K562 (cell line): ENCODE results near the gene IL31RA. TPM values are rescaled to one million over a fixed set of nuclear protein-coding genes. Genes with fewer than 3 reads are reported as not detected.

ENCODE experiments used
- ATAC-seq: fragments of 200-7000 bp; cut with Tn5 transposase; 3 replicates; pipeline ENCODE4 v1.9.1; 2020; ENCODE audit warnings: moderate library complexity
- BruUV-seq: library from RNA; stranded (reverse); fragments of 400-500 nt; replicated peaks from 2 replicates; lab custom pipeline; 2021; lab: Mats Ljungman, UMichigan
- CTCF ChIA-PET: fragments of 300-600 bp; formaldehyde crosslinking; extraction: SDS; loops from one replicate; lab custom pipeline; 2021; ENCODE audit warnings: low intra/inter-chr PET ratio; lab: Yijun Ruan, JAX
- POLR2A ChIA-PET: fragments of 300-600, 350-650 bp; sonication (Branson Sonifier 250); formaldehyde crosslinking; extraction: SDS; loops from one replicate; lab custom pipeline; 2021; ENCODE audit warnings: antibody characterized with exemption, inconsistent platforms; lab: Yijun Ruan, JAX
- DNase-seq, 4 experiments: peaks; one replicate each; pipeline versions ENCODE4 v3.0.0 to v3.0.0-alpha.2; 2011 to 2018; ENCODE audit warnings: low spot score in 3 of 4, mixed read lengths in 3 of 4; ENCODE audit errors: extremely low read depth in 1 of 4
- FAIRE-seq: peaks from 2 replicates; lab custom pipeline; 2011; peaks lifted over from hg19 to GRCh38; lab: Jason Lieb, UNC
- H2AFZ ChIP-seq: 2 replicates; pipeline ENCODE4 v1.6.0; 2011; ENCODE audit warnings: low read depth, low read length, control low read depth, inconsistent platforms
- H3K27ac ChIP-seq: fragments of 200-600 bp; 3 replicates; pipeline ENCODE4 v1.8.0; 2011; ENCODE audit warnings: low read depth, mild to moderate bottlenecking, control low read depth, inconsistent platforms, low read length, moderate library complexity, mixed read lengths; ENCODE audit errors: extremely low read depth
- H3K27me3 ChIP-seq, 2 experiments: fragments of 300-600 bp in 1 of 2; 2 replicates in 1 of 2; 3 replicates in 1 of 2; pipeline versions ENCODE4 v1.6.0 to v1.8.0; 2011; ENCODE audit warnings: inconsistent platforms in 2 of 2, low read length in 2 of 2, mild to moderate bottlenecking in 1 of 2, mixed read lengths in 1 of 2, moderate library complexity in 1 of 2; ENCODE audit not compliant: control insufficient read depth in 2 of 2, insufficient read depth in 2 of 2
- H3K36me3 ChIP-seq: fragments of 300-600 bp; 3 replicates; pipeline ENCODE4 v1.8.0; 2011; ENCODE audit warnings: mild to moderate bottlenecking, low read length, inconsistent platforms; ENCODE audit not compliant: control insufficient read depth, insufficient read depth
- H3K4me1 ChIP-seq, 2 experiments: fragments of 200-600 bp in 1 of 2; replicated peaks in 1 of 2; 2 replicates in 1 of 2; 3 replicates in 1 of 2; pipeline versions ENCODE4 v1.5.1 to v1.8.0; 2011; ENCODE audit warnings: inconsistent platforms in 2 of 2, low read length in 2 of 2, mild to moderate bottlenecking in 1 of 2, mixed read lengths in 1 of 2, moderate library complexity in 1 of 2; ENCODE audit not compliant: control insufficient read depth in 2 of 2, insufficient read depth in 2 of 2
- H3K4me2 ChIP-seq: 2 replicates; pipeline ENCODE4 v1.6.1; 2011; ENCODE audit warnings: low read length, control low read depth, inconsistent platforms, mixed read lengths; ENCODE audit not compliant: insufficient read depth
- H3K4me3 ChIP-seq: fragments of 200-600 bp; sonication (generic), shearing (Covaris generic); 2 replicates; pipeline ENCODE4 v1.5.1; 2016; ENCODE audit warnings: control low read depth, inconsistent platforms
- H3K79me2 ChIP-seq: fragments of 200-600 bp; 3 replicates; pipeline ENCODE4 v1.8.0; 2011; ENCODE audit warnings: low read length, inconsistent platforms; ENCODE audit not compliant: control insufficient read depth, insufficient read depth
- H3K9ac ChIP-seq, 2 experiments: 2 replicates each; pipeline versions ENCODE4 v1.6.0 to v1.6.1; 2011; ENCODE audit warnings: low read depth in 2 of 2, low read length in 2 of 2, control low read depth in 1 of 2, inconsistent platforms in 1 of 2, mild to moderate bottlenecking in 1 of 2, mixed read lengths in 1 of 2; ENCODE audit not compliant: insufficient read depth in 1 of 2
- H3K9me1 ChIP-seq: one replicate; pipeline ENCODE4 v1.6.0; 2011; ENCODE audit warnings: inconsistent platforms, mild to moderate bottlenecking, low read length, moderate library complexity; ENCODE audit not compliant: control insufficient read depth, insufficient read depth
- H3K9me3 ChIP-seq: replicated peaks from 2 replicates; pipeline ENCODE4 v1.5.1; 2011; ENCODE audit warnings: low read depth, low read length, inconsistent platforms; ENCODE audit not compliant: control insufficient read depth, insufficient read depth
- H4K20me1 ChIP-seq: replicated peaks from 2 replicates; pipeline ENCODE4 v1.6.1; 2011; ENCODE audit warnings: low read length, inconsistent platforms, mixed read lengths; ENCODE audit not compliant: control insufficient read depth, insufficient read depth
- CEBPG ChIP-seq, 3 experiments: fragments of 200-800 bp in 1 of 3; sonication (Bioruptor generic) in 1 of 3; sonication (generic) in 1 of 3; formaldehyde crosslinking in 1 of 3; IDR thresholded peaks in 2 of 3; conservative IDR thresholded peaks in 1 of 3; 2 replicates each; pipeline versions ENCODE4 v1.6.1 to v1.8.0; 2016 to 2022; ENCODE audit warnings: missing compliant biosample characterization in 2 of 3, missing genetic modification characterization in 2 of 3, mild to moderate bottlenecking in 1 of 3, missing genetic modification reagents in 1 of 3
- CHD4 ChIP-seq: fragments of 200-600 bp; sonication (generic); IDR thresholded peaks from 3 replicates; pipeline ENCODE4 v1.6.1; 2012; ENCODE audit warnings: low read depth, mild to moderate bottlenecking, mixed read lengths, low read length, inconsistent platforms; ENCODE audit not compliant: insufficient read depth, insufficient replicate concordance, poor library complexity, severe bottlenecking
- HSF4 ChIP-seq: fragments of 250-450 bp; sonication (Bioruptor Pico); IDR thresholded peaks from 2 replicates; pipeline ENCODE4 v2.1.2; 2022; ENCODE audit warnings: mild to moderate bottlenecking, moderate library complexity, borderline replicate concordance
- MTF1 ChIP-seq: fragments of 250-450 bp; sonication (Bioruptor Pico); IDR thresholded peaks from 2 replicates; pipeline ENCODE4 v1.9.0; 2021; ENCODE audit warnings: moderate library complexity, mild to moderate bottlenecking, inconsistent platforms, borderline replicate concordance
- NFIX ChIP-seq: fragments of 250-450 bp; sonication (Bioruptor Pico); IDR thresholded peaks from 2 replicates; pipeline ENCODE4 v1.4.0; 2020; ENCODE audit warnings: low read depth, mild to moderate bottlenecking, moderate library complexity
- SUPT5H ChIP-seq: fragments of 450-650 bp; IDR thresholded peaks from 2 replicates; pipeline ENCODE4 v1.6.1; 2016
- WGBS: fragments of 100-300 bp; shearing (Covaris generic); methylation state at CpG from one replicate; pipeline ENCODE4 v1.1.6; 2016; ENCODE audit warnings: low coverage, mixed read lengths; ENCODE audit not compliant: insufficient coverage; ENCODE audit errors: missing lambda C conversion rate; 5-methylcytosine and 5-hydroxymethylcytosine counted together
- in situ Hi-C: fragments of 300-500 bp; cut with MboI; formaldehyde crosslinking; loops from 4 replicates; pipeline ENCODE4 v1.15.0; 2018; ENCODE audit warnings: inconsistent platforms, mixed read lengths
- intact Hi-C: fragments of 100-400 bp; cut with micrococcal nuclease; formaldehyde crosslinking; loops from 2 replicates; pipeline ENCODE4 v1.14.2; 2022
- polyA plus RNA-seq, 8 experiments: library from polyadenylated mRNA; depleted of rRNA in 4 of 8; stranded (reverse) in 5 of 8; unstranded in 3 of 8; fragments of >200 nt; fragmentation: Nextera tagmentation in 2 of 8; fragmentation: Illumina TruSeq in 1 of 8; extraction: Ambion mirVana in 2 of 8; extraction: Trizol in 1 of 8; gene quantifications; 2 replicates each; pipeline versions ENCODE4 v1.2.1 to v1.2.3, GENCODE V29; 2011 to 2014; ENCODE audit warnings: inconsistent platforms in 1 of 8, missing spikeins in 1 of 8
- total RNA-seq, 7 experiments: library from RNA; depleted of rRNA in 6 of 7; stranded (reverse); fragments of >200 nt in 6 of 7; fragmentation: Illumina TruSeq in 2 of 7; extraction: Trizol in 2 of 7; gene quantifications; 2 replicates each; pipeline versions ENCODE4 v1.2.1 to v1.2.3, GENCODE V29; 2011 to 2021; ENCODE audit warnings: low replicate concordance in 1 of 7
- TF ChIP-seq, protein P1 (sequence below): sonication (generic); formaldehyde crosslinking; IDR thresholded peaks from 2 replicates; pipeline ENCODE4 v1.8.1; 2023; ENCODE audit warnings: mild to moderate bottlenecking, missing genetic modification reagents

Gene IL31RA
- total and polyA plus RNA-seq, 9 of the 15 experiments (the other 6 are each of a cell fraction or from before 2014, with no cell fraction given) = not detected

DNA sequence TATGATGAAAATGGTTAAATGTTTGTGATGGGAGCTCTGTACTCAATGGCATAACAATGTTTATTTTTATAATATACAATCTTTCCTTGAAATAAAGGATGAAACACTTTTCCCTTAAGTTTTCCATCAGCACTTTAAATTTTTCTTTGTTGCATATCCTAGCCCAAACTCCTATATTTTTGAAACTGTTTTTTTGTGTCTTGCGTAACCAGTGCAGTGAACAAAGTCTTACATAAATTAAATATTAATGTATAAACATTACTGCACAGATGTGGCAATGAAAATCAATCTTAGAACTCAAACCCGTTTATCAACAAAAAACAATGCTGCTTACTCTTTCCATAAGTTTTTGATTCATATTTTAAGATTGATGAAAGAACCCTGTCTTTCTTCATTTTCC is 34.1 kb upstream of the IL31RA start:
- BruUV-seq = no TSS peak

More for the DNA sequence above, 34.1 kb upstream of the IL31RA start:
- Histone ChIP-seq H2AFZ (no peak overlapping the region), H4K20me1 (no peaks in the 10 kb centered on the region), H3K9me3 (no peaks in the 10 kb centered on the region), H3K4me3 (no peak overlapping the region), H3K9me1 (no peaks in the 10 kb centered on the region), H3K4me1 (peaks cover 0 to 6% of the 10 kb centered on the region in 2 experiments; a peak in 2 of 5 replicates), H3K27me3 (peaks cover 19 to 23% of the 10 kb centered on the region in 2 experiments), H3K79me2 (no peaks in the 10 kb centered on the region), H3K36me3 (no peaks in the 10 kb centered on the region), H3K9ac (no peak overlapping the region), H3K4me2 (no peak overlapping the region), H3K27ac (no peak overlapping the region)
- 0% methylated on average over 2 of the region's 2 CpGs for WGBS
- DNase-seq = no peak
- TF ChIP-seq MTF1 (CRISPR knock-in tag) (no peak), SUPT5H (no peak), HSF4 (CRISPR knock-in tag) (no peak), NFIX (CRISPR knock-in tag) (no peak), CHD4 (no peak), CEBPG (CRISPR knock-in tag; IDR thresholded peaks at IDR 0.05) (no peak), CEBPG (tag; conservative IDR thresholded peaks at IDR 0.05 in 1 of 2, IDR thresholded peaks at IDR 0.05 in 1 of 2) (peak; percentile 30 to 55; a peak in 2 of 4 replicates)
- TF ChIP-seq, protein P1, sequence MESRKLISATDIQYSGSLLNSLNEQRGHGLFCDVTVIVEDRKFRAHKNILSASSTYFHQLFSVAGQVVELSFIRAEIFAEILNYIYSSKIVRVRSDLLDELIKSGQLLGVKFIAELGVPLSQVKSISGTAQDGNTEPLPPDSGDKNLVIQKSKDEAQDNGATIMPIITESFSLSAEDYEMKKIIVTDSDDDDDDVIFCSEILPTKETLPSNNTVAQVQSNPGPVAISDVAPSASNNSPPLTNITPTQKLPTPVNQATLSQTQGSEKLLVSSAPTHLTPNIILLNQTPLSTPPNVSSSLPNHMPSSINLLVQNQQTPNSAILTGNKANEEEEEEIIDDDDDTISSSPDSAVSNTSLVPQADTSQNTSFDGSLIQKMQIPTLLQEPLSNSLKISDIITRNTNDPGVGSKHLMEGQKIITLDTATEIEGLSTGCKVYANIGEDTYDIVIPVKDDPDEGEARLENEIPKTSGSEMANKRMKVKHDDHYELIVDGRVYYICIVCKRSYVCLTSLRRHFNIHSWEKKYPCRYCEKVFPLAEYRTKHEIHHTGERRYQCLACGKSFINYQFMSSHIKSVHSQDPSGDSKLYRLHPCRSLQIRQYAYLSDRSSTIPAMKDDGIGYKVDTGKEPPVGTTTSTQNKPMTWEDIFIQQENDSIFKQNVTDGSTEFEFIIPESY (CRISPR knock-in tag) = no peak
- CTCF ChIA-PET = no interaction called here
- intact Hi-C loops = no loop called here
- ATAC-seq = no peak
- in situ Hi-C loops = no loop called here
- POLR2A ChIA-PET = no interaction called here
- FAIRE-seq = no peak
